PC-9 (cell line): Measurements from ENCODE around the gene PPP4R3A. TPM values are rescaled to one million over a fixed set of nuclear protein-coding genes. Genes with fewer than 3 reads are reported as not detected.
"Not testable (repeated sequence)": the region's sequence is repeated elsewhere in the genome, so short reads cannot be mapped to it uniquely, and the experiment has no call there.

ENCODE experiments used
- BruUV-seq: library from RNA; stranded (reverse); fragments of 400-500 nt; replicated peaks from 2 replicates; lab custom pipeline; 2021; lab: Mats Ljungman, UMichigan
- CTCF ChIA-PET: fragments of 300-600 bp; sonication (Branson Sonifier 250); formaldehyde crosslinking; loops from one replicate; lab custom pipeline; 2022; ENCODE audit warnings: antibody characterized with exemption; lab: Charles Lee
- POLR2A ChIA-PET: fragments of 300-600 bp; sonication (Branson Sonifier 250); formaldehyde crosslinking; loops from one replicate; lab custom pipeline; 2022; ENCODE audit warnings: antibody characterized with exemption; ENCODE audit not compliant: unreplicated experiment; lab: Charles Lee
- DNase-seq, 2 experiments: peaks; one replicate each; pipeline versions ENCODE4 v3.0.0 to v3.0.0-alpha.2; 2015 to 2022; ENCODE audit warnings: mixed read lengths in 1 of 2
- H2AFZ ChIP-seq: fragments of 200-600 bp; sonication (generic); 2 replicates; pipeline ENCODE4 v1.8.1; 2017; ENCODE audit warnings: antibody characterized with exemption
- H3F3A ChIP-seq: fragments of 200-600 bp; sonication (generic); 2 replicates; pipeline ENCODE4 v1.8.1; 2017; ENCODE audit warnings: antibody characterized with exemption, mild to moderate bottlenecking, low read depth; ENCODE audit not compliant: insufficient read depth
- H3K27ac ChIP-seq: fragments of 200-600 bp; sonication (generic); 2 replicates; pipeline ENCODE4 v1.6.1; 2016; ENCODE audit warnings: mixed run types
- H3K27me3 ChIP-seq: fragments of 200-600 bp; sonication (generic); 2 replicates; pipeline ENCODE4 v1.6.1; 2016; ENCODE audit warnings: low read depth, mixed run types; ENCODE audit not compliant: insufficient read depth
- H3K36me3 ChIP-seq: fragments of 200-600 bp; sonication (generic); 2 replicates; pipeline ENCODE4 v1.6.1; 2016; ENCODE audit warnings: low read depth, mixed run types
- H3K4me1 ChIP-seq: fragments of 200-600 bp; sonication (generic); replicated peaks from 2 replicates; pipeline ENCODE4 v1.6.1; 2016; ENCODE audit warnings: mixed run types; ENCODE audit not compliant: insufficient read depth
- H3K4me2 ChIP-seq: fragments of 200-600 bp; sonication (generic); 2 replicates; pipeline ENCODE4 v1.6.1; 2017; ENCODE audit warnings: mixed run types
- H3K4me3 ChIP-seq: fragments of 200-600 bp; sonication (generic); 2 replicates; pipeline ENCODE4 v1.6.1; 2016; ENCODE audit warnings: mixed run types
- H3K79me2 ChIP-seq: fragments of 200-600 bp; sonication (generic); 2 replicates; pipeline ENCODE4 v1.6.1; 2017; ENCODE audit warnings: low read depth, mixed run types
- H3K9me2 ChIP-seq: fragments of 200-600 bp; sonication (generic); 2 replicates; pipeline ENCODE4 v1.8.1; 2017; ENCODE audit warnings: mild to moderate bottlenecking; ENCODE audit not compliant: insufficient read depth
- H3K9me3 ChIP-seq: fragments of 200-600 bp; sonication (generic); 2 replicates; pipeline ENCODE4 v1.8.1; 2016; ENCODE audit warnings: low read depth; ENCODE audit not compliant: insufficient read depth
- H4K20me1 ChIP-seq: fragments of 200-600 bp; sonication (generic); 2 replicates; pipeline ENCODE4 v1.8.1; 2017; ENCODE audit not compliant: insufficient read depth
- EZH2 ChIP-seq: fragments of 200-600 bp; sonication (generic); IDR thresholded peaks from 2 replicates; pipeline ENCODE4 v1.8.0; 2017; ENCODE audit warnings: antibody characterized with exemption, low read depth
- intact Hi-C: fragments of 100-400 bp; cut with micrococcal nuclease; formaldehyde crosslinking; loops from one replicate; pipeline ENCODE4 v1.10.0; 2022; ENCODE audit not compliant: unreplicated experiment
- total RNA-seq: library from RNA; stranded (reverse); gene quantifications from 2 replicates; pipeline ENCODE4 v1.2.3, GENCODE V29; 2021
- TF ChIP-seq, protein P1 (sequence below): fragments of 200-600 bp; sonication (generic); conservative IDR thresholded peaks from 2 replicates; pipeline ENCODE4 v1.6.1; 2017; ENCODE audit warnings: mixed run types, antibody characterized with exemption, mild to moderate bottlenecking, moderate library complexity

Gene PPP4R3A
- total RNA-seq, 1 experiment from 2014 or later = 14.8 TPM

DNA sequence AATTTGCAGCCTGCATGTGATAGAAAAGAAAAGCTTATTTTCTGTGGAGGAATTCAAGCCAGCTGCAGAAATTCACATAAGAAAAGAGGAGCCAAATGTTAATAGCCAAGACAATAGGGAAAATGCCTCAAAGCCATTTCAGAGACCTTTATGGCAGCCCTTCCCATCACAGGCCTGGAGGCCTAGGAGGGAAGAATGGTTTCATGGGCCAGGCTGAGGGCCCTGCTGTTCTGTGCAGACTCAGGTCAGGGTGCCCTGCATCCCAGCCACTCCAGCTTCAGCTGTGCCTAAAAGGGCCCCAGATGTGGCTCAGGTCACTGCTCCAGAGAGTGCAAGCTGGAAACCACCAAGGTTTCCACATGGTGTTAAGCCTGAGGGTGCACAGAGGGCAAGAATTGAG, 71.3 kb downstream of the PPP4R3A start:
- H3K36me3 ChIP-seq = no peaks in the 10 kb centered on the region
- no peak overlapping the region for H3K4me2 ChIP-seq
- no peak overlapping the region for H2AFZ ChIP-seq
- TF ChIP-seq, protein P1, sequence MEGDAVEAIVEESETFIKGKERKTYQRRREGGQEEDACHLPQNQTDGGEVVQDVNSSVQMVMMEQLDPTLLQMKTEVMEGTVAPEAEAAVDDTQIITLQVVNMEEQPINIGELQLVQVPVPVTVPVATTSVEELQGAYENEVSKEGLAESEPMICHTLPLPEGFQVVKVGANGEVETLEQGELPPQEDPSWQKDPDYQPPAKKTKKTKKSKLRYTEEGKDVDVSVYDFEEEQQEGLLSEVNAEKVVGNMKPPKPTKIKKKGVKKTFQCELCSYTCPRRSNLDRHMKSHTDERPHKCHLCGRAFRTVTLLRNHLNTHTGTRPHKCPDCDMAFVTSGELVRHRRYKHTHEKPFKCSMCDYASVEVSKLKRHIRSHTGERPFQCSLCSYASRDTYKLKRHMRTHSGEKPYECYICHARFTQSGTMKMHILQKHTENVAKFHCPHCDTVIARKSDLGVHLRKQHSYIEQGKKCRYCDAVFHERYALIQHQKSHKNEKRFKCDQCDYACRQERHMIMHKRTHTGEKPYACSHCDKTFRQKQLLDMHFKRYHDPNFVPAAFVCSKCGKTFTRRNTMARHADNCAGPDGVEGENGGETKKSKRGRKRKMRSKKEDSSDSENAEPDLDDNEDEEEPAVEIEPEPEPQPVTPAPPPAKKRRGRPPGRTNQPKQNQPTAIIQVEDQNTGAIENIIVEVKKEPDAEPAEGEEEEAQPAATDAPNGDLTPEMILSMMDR = no peak
- no peak for TF ChIP-seq EZH2
- no peak overlapping the region for H3K4me3 ChIP-seq
- H3K27me3 ChIP-seq = no peaks in the 10 kb centered on the region
- intact Hi-C loops = no loop called here
- no peaks in the 10 kb centered on the region for H4K20me1 ChIP-seq
- H3F3A ChIP-seq = no peaks in the 10 kb centered on the region
- no peak overlapping the region for H3K27ac ChIP-seq
- BruUV-seq = no TSS peak
- DNase-seq = no peak
- H3K79me2 ChIP-seq = no peaks in the 10 kb centered on the region
- H3K9me2 ChIP-seq = no peaks in the 10 kb centered on the region
- ChIA-PET CTCF (no interaction called here), POLR2A (no interaction called here)
- H3K9me3 ChIP-seq = no peaks in the 10 kb centered on the region
- no peaks in the 10 kb centered on the region for H3K4me1 ChIP-seq

DNA sequence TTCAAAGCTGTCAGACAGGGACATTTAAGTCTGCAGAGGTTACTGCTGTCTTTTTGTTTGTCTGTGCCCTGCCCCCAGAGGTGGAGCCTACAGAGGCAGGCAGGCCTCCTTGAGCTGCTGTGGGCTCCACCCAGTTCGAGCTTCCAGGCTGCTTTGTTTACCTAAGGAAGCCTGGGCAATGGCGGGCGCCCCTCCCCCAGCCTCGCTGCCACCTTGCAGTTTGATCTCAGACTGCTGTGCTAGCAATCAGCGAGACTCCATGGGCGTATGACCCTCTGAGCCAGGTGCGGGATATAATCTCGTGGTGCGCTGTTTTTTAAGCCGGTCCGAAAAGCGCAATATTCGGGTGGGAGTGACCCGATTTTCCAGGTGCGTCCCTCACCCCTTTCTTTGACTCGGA, 73.8 kb downstream of the PPP4R3A start:
- POLR2A ChIA-PET, intact Hi-C loops, H3K4me3 ChIP-seq, H3K36me3 ChIP-seq, BruUV-seq, CTCF ChIA-PET, H3K79me2 ChIP-seq, H3K27ac ChIP-seq, H3F3A ChIP-seq, H3K27me3 ChIP-seq, H3K9me2 ChIP-seq, DNase-seq, H3K4me2 ChIP-seq, H2AFZ ChIP-seq, H3K9me3 ChIP-seq, H4K20me1 ChIP-seq, H3K4me1 ChIP-seq: not testable (repeated sequence)

DNA sequence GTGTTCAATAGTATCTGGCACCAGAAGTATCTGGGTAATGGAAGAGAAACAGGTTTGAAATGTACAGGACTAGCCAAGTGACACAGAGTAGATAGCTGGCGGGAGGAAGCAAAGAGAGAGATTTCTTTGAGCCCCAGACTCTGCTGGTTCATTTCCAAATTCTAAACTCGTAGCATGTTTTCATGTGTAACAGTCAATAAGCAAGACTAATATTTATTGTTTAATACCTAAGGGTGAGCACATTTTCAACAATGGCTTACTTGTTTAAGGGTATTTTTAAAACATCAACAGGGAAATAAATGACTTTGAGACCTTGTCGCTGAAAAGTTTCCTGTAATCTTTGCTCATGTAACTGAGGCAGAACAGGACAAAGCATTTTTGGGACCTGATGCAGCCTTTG, 80.7 kb downstream of the PPP4R3A start:
- intact Hi-C loops = no loop called here
- Histone ChIP-seq H3K4me2 (no peak overlapping the region), H3K27me3 (no peaks in the 10 kb centered on the region), H3K9me3 (no peaks in the 10 kb centered on the region), H3K36me3 (no peaks in the 10 kb centered on the region), H3K4me1 (no peaks in the 10 kb centered on the region), H4K20me1 (no peaks in the 10 kb centered on the region), H3K27ac (no peak overlapping the region), H3K79me2 (no peaks in the 10 kb centered on the region), H3K9me2 (no peaks in the 10 kb centered on the region), H3F3A (no peaks in the 10 kb centered on the region), H2AFZ (no peak overlapping the region), H3K4me3 (no peak overlapping the region)
- DNase-seq = no peak
- ChIA-PET POLR2A (no interaction called here), CTCF (no interaction called here)
- no peak for TF ChIP-seq EZH2
- TF ChIP-seq, protein P1 = no peak
- BruUV-seq = no TSS peak

DNA sequence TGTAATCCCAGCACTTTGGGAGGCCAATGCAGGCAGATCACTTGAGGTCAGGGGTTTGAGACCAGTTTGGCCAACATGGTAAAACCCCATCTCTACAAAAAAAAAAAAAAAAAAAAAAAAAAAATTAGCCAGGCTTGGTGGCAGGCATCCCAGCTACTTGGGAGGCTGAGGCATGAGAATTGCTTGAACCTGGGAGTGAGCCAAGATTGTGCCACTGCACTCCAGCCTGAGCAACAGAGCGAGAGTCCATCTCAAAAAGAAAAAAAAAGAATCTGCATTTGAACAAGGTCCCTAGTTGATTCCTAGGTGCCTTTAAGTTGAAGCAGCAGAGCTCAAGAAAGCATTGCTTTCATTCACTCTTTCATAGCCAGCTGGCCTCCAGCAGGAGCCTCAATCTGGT, 81.2 kb downstream of the PPP4R3A start:
- BruUV-seq, POLR2A ChIA-PET, H3K27me3 ChIP-seq, H3K4me2 ChIP-seq, H3K4me1 ChIP-seq, H2AFZ ChIP-seq, H3K4me3 ChIP-seq, CTCF ChIA-PET, H3K36me3 ChIP-seq, DNase-seq, H3K27ac ChIP-seq, H4K20me1 ChIP-seq, H3K79me2 ChIP-seq, H3K9me3 ChIP-seq, H3K9me2 ChIP-seq, intact Hi-C loops, H3F3A ChIP-seq: not testable (repeated sequence)

DNA sequence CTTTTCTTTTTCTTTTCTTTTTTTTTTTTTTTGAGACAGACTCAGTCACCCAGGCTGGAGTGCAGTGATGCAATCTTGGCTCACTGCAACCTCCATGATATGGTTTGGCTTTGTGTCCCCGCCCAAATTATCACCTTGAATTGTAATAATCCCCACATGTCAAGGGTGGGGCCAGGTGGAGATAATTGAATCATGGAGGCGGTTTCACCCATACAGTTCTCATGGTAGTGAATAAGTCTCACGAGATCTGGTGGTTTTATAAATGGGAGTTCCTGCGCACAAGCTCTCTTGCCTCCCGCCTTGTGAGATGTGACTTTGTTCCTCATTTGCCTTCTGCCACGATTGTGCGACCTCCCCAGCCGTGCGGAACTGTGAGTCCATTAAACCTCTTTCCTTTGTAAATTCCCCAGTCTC, 84.6 kb downstream of the PPP4R3A start:
- H3F3A ChIP-seq, H3K9me3 ChIP-seq, intact Hi-C loops, H3K4me2 ChIP-seq, H2AFZ ChIP-seq, POLR2A ChIA-PET, H3K27ac ChIP-seq, H3K36me3 ChIP-seq, H3K4me1 ChIP-seq, H3K27me3 ChIP-seq, H3K4me3 ChIP-seq, DNase-seq, H4K20me1 ChIP-seq, BruUV-seq, H3K79me2 ChIP-seq, CTCF ChIA-PET, H3K9me2 ChIP-seq: not testable (repeated sequence)
